Measurements from ENCODE around the gene ITFG1. TPM values are rescaled to one million over a fixed set of nuclear protein-coding genes. Genes with fewer than 3 reads are reported as not detected.
A peak's percentile ranks its signal among the peaks of the same experiment; 100 is the strongest.

ITFG1 gene
- total and polyA plus RNA-seq, 2 of the 13 experiments (the other 11 are each of a cell fraction or from before 2014, with no cell fraction given): 74.5 to 150 TPM

DNA sequence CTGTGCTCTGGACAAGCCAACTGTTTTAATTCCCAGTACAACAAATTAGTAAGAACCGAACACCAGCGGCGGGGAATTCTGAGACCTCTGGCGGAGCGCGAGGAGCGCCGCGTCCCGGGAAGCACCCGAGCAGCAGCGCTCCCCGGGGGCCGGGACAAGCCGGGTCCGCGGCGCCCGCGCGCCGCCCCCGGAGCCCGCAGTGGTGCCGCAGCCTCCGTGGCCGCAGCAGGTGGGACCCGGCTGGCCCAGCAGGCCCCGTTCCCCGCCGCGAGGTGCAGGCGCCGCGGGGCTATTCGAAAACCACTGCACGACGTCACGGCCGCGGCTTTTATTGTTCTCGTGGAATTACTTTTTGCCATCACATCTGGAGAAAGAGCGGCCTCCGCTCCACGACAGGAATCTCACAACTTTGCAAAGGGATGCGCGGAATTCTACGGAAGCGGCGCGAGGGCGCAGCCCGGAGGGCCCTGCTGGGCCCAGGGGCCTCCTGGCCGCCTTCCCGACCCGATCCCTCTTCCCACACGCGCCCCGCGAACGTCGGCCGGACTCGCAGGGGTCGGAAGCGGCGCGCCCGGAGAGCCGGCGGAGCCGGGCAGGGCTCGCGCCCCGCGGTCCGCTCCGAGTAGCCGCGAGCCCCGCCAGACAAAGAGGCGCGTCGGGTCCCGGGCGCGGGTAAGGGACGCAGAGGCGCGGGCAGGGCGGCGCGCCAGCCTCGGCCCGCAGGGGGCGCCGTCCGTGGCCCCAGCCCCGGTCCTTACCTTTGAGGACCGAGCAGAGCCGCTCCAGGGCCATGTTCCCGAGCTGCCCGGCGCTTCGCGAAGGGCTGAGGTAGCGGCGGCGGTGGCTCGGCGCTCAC lies 317.8 kb downstream of the ITFG1 start (continued):
- TF ChIP-seq, protein P1, sequence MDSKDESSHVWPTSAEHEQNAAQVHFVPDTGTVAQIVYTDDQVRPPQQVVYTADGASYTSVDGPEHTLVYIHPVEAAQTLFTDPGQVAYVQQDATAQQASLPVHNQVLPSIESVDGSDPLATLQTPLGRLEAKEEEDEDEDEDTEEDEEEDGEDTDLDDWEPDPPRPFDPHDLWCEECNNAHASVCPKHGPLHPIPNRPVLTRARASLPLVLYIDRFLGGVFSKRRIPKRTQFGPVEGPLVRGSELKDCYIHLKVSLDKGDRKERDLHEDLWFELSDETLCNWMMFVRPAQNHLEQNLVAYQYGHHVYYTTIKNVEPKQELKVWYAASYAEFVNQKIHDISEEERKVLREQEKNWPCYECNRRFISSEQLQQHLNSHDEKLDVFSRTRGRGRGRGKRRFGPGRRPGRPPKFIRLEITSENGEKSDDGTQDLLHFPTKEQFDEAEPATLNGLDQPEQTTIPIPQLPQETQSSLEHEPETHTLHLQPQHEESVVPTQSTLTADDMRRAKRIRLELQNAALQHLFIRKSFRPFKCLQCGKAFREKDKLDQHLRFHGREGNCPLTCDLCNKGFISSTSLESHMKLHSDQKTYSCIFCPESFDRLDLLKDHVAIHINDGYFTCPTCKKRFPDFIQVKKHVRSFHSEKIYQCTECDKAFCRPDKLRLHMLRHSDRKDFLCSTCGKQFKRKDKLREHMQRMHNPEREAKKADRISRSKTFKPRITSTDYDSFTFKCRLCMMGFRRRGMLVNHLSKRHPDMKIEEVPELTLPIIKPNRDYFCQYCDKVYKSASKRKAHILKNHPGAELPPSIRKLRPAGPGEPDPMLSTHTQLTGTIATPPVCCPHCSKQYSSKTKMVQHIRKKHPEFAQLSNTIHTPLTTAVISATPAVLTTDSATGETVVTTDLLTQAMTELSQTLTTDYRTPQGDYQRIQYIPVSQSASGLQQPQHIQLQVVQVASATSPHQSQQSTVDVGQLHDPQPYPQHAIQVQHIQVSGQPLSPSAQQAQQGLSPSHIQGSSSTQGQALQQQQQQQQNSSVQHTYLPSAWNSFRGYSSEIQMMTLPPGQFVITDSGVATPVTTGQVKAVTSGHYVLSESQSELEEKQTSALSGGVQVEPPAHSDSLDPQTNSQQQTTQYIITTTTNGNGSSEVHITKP (CRISPR knock-in tag; IDR thresholded peaks at IDR 0.05; ENCODE audit: low read depth): no peak
- peak; percentile 51 for TF ChIP-seq RBM39 (IDR thresholded peaks at IDR 0.05; ENCODE audit: low read depth, low read length, poor library complexity, severe bottlenecking)
- no peak for TF ChIP-seq CEBPG (CRISPR knock-in tag; IDR thresholded peaks at IDR 0.05)
- TF ChIP-seq, protein P2, sequence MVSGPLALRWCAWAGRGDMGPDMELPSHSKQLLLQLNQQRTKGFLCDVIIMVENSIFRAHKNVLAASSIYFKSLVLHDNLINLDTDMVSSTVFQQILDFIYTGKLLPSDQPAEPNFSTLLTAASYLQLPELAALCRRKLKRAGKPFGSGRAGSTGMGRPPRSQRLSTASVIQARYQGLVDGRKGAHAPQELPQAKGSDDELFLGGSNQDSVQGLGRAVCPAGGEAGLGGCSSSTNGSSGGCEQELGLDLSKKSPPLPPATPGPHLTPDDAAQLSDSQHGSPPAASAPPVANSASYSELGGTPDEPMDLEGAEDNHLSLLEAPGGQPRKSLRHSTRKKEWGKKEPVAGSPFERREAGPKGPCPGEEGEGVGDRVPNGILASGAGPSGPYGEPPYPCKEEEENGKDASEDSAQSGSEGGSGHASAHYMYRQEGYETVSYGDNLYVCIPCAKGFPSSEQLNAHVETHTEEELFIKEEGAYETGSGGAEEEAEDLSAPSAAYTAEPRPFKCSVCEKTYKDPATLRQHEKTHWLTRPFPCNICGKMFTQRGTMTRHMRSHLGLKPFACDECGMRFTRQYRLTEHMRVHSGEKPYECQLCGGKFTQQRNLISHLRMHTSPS (CRISPR knock-in tag; IDR thresholded peaks at IDR 0.05; ENCODE audit: low read depth): no peak
- no peak for TF ChIP-seq FOSL1 (CRISPR knock-in tag; IDR thresholded peaks at IDR 0.05; ENCODE audit: borderline replicate concordance)
- TF ChIP-seq MIER2 (CRISPR knock-in tag; IDR thresholded peaks at IDR 0.05): no peak
- TF ChIP-seq ZNF549 (CRISPR knock-in tag; IDR thresholded peaks at IDR 0.05): peak; percentile 49; the same call in 1 of the 2 replicates
- no peak for TF ChIP-seq ARHGAP35 (CRISPR knock-in tag; IDR thresholded peaks at IDR 0.05; ENCODE audit: borderline replicate concordance)
- TF ChIP-seq ZNF792 (CRISPR knock-in tag; IDR thresholded peaks at IDR 0.05): peak; percentile 18; the same call in 1 of the 2 replicates
- no peak for TF ChIP-seq ZNF460 (CRISPR knock-in tag; IDR thresholded peaks at IDR 0.05; ENCODE audit: borderline replicate concordance)
- 0 out of 2 replicates have a peak, but pooled peaks have one; percentile 28 for TF ChIP-seq ARID2 (CRISPR knock-in tag; IDR thresholded peaks at IDR 0.05; ENCODE audit: borderline replicate concordance)
- 0 out of 2 replicates have a peak, but pooled peaks have one; percentile 19 for TF ChIP-seq ZNF841 (CRISPR knock-in tag; IDR thresholded peaks at IDR 0.05; ENCODE audit: borderline replicate concordance)
- no peak for TF ChIP-seq KLF9 (CRISPR knock-in tag; IDR thresholded peaks at IDR 0.05; ENCODE audit: low read depth)
- no peak for TF ChIP-seq THAP9 (CRISPR knock-in tag; IDR thresholded peaks at IDR 0.05; ENCODE audit: borderline replicate concordance)
- TF ChIP-seq SIN3B (IDR thresholded peaks at IDR 0.05; ENCODE audit: low read length): no peak
- TF ChIP-seq ISX (CRISPR knock-in tag; conservative IDR thresholded peaks at IDR 0.05): no peak; the same call in 1 of the 2 replicates
- TF ChIP-seq FLYWCH1 (CRISPR knock-in tag; IDR thresholded peaks at IDR 0.05): no peak
- no peak for TF ChIP-seq ZEB1 (IDR thresholded peaks at IDR 0.05; ENCODE audit: insufficient replicate concordance, low read depth)
- no peak for TF ChIP-seq ZNF326 (CRISPR knock-in tag; IDR thresholded peaks at IDR 0.05; ENCODE audit: borderline replicate concordance)
- TF ChIP-seq SOX5 (CRISPR knock-in tag; IDR thresholded peaks at IDR 0.05; ENCODE audit: borderline replicate concordance): no peak

Data from HepG2 (cell line).